NCI-H748 (cell line): ENCODE data around the gene TET2.

Experiments
- DNase-seq: peaks from one replicate; lab custom pipeline; 2025; ENCODE audit not compliant: unreplicated experiment; lab: John Stamatoyannopoulos, UW

The TET2 gene

DNA sequence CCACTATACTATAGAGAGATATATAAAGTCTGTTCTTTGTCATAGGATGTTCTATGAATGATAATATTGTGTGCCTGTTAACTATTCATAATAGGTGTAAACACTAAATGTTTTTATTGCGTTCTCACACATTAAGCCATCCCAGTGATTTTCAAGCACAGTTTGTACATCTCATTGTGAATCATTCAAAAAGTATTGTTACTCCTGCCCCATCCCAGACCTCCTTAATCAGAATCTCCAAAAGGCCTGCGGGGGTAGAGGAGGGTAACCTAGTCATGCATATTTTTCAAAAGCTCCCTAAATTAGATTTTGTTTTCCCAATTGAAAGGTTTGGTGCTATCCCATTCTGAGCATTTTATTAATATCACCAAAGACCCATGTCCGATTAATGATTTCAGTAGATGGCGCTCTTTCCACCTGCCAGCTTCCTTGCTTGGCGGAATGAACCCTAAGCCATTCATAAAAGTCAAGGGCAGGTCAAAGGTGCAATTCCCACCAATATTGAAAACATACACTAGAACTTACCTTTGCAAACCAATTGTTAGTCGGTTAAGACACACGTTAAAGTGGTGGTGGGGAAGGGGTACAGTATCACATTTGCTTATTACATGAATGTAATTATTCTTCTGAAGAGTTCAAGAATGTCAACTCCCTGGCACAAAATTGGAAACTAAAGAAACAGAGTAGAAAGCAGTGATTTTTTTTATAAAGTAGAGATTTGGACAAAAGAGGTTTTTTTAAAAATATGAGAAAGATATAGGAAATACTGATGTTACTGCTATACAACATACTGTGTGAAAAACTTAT, 5.8 kb upstream of the TET2 start:
- peak; percentile 20 for DNase-seq

GRCh38 chr4:105145156-105145902, 1.3 kb upstream of the TET2 start:
- DNase-seq = no peak

GRCh38 chr4:105145903-105146275, 787 bp upstream of the TET2 start:
- peak; percentile 48 for DNase-seq

DNA sequence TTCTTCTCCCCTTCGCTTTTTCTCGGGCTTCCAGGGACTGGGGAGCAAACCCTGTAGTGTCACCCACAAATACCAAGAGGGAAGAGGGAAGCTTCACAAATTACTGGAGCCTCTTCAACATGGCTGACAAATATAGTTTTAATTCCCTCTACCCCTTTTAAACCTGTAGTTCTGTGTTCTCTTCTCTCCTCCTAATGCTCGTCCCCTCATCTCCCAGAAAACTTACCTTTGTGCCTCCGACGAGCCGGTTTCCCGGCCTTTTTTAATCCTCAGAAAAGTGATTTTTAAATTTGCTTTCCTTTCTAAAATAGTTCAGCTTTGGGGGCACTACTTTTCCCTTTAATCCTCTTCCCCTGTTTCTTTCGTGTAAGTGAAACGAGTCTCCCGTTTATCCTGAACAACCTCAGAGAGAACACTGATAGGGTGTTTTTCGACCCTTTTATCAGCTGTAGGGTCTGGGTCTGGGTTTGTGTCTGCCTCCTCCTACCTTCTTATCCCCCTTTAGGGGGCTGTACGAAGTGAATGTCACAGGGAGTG, 408 bp downstream of the TET2 start:
- DNase-seq = no peak

DNA sequence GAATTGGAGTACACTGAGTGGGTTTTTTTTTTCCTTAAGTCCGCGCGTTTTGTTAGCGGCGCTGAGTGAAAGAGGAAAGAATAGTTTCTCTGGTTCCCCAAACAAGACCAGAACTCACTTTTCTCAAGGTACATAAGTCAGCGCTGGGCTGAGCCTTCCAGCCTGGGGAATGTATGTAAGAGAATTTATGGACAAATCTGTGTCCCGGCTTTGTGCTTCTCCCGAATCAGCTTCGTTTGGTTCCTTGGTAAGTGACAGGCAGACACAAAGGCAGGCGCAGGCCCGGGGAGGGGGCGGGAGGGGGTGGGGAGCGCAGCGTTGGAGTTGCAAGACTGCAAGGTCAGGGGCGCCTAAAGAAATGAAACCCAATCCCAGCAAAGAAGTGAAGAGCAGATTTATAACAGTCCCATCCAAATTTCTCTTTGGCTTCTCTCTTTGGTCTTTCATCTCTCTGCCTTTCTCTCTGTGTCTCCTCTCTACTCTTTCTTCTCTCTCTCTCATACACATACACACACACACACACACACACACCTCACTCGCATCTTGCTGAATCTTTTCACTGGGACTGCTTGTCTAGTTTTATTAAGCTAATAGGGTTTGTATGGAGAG, 981 bp downstream of the TET2 start:
- DNase-seq = peak; percentile 68

- DNase-seq = no peak
These were observed 1.7 kb downstream of the TET2 start for GRCh38 chr4:105148356-105148755.

DNA sequence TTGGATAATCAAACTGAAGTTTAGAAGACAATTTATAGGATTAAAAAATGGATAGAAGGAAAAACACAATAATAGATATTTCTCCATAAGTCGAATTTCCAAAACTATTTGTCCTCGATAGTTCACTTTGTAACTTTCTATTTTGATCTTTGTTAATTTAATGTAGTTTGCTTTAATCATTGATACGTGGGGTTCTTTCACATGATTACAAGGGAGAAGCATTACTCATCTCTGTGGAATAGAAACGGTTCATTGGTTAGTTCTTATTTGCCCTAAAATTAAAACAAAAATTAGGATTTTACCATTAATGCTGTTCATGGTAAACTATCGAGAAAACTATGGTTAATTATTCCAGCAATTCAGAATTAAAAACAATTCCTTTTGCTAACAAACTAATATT, 2.1 kb downstream of the TET2 start:
- no peak for DNase-seq

DNA sequence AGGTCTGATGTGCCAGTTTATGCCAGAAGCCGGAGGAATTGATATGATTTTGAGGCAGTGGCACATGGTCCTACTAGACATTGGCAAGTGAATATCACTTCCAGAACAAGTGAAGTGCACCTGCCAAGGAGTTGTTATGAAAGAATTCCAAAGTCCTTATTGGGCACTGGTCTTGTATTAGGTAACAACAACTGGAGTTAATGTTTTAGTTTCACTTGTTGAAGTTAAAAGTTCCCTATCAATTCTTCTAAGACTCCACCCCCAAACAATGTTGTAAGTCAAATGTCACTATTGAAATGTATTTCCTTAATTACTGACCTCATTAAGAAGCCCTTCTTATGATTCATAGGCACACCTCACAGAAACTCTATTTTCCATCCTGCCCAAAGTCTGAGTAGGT, 3.1 kb downstream of the TET2 start:
- no peak for DNase-seq

DNA sequence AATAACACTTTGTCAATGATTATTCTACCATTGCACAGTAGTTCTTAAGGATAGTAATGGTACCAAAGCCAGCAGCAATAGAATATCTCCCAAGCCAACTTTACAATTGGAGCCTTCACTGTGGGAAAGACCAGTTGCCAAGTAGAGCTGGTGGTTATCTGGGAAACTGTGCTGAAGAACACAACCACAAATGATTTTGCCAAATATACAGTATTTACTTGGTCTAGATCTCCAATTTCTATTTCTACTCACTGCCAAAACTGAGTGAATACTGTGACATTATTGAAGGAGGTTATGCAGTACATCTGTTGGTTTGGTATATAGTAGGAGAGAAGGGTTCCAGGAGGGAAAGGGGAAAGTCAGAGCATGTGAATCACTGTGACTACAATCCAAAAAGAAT, 3.8 kb downstream of the TET2 start:
- DNase-seq = no peak

DNA sequence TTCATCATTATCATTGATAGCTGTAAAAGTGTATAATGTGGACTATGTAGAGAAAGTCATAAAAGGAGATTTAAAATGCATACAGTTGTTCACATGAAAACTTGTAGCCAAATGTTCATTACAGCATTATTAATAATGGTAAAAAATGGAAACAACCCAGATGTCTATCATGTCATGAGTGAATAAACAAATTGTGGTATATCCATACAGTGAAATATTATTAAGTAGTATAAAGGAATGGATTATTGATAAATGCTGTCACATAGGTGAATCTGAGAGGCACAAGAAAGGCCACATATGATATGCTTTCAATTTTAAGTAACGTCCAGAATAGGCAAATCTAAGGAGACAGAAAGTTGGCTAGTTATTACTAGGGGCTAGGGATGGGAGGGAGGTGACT, 7.1 kb downstream of the TET2 start:
- DNase-seq = no peak

GRCh38 chr4:105154576-105154975, 7.9 kb downstream of the TET2 start:
- no peak for DNase-seq

DNA sequence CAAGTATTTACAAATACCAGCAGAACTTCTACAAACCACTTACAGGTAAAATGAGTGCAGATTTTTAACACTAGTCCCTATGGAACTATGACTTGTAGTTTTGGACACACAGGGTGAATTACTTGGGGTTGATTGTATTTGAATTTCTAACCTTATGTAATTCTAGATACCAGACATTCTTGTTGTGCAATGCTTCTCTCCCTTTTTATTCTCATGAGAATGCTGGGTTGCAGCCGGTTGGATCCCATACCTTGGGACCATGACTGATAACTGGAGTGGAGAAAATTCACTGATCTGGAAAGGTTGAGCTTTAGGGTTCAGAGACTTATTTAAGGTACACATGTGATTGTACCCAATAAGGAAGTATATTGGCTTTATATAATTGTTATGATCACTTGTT, 8.8 kb downstream of the TET2 start:
- no peak for DNase-seq

DNA sequence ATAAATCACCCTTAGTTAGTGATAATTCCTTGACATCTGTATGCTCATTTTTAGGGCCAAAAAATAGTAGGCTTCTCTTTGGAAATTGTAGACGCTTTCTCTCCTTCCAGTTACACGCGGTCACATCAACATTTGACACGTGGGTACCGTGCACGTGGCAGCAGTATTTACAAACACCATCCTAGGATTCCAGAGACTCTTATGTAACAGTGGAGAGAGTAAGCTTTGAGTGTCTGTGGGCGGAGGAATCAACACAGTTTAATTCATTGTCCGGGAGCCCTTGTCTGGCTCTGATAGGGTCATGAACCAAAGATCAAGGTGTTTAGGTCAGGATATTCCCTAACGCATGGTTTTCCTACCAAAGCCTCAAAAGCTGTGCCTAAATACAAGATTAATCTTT, 12.2 kb downstream of the TET2 start:
- DNase-seq = no peak

DNA sequence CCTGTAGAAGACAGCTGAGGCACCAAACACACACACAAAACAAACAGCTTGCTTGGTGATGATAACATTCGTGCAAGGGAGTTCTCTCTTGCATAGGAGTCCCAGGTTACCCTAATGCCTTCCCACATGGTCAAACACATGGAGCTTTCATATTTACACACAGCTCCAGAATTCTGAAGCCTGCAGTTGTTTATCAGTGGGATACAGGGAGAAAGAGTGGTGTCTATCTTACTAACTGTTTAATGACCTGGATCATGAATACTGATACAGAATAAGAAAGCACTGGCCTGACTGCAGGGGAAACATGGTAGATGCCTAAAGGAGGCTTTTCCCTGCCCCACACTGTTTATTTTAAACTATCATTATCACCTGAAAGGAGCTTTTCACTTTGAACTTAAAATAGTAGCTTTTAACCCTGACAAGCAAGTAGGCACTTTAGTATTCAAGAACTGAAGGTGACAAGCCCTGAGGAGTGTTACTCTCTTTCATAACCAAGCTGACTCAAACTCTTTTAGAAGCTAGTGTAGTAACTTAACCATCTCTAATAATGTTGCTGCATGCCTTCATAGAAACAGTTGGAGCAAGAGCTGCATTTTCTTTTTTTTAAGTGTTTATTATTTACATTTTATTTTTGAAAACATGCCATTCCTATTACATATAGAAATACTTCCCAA, 15.6 kb downstream of the TET2 start:
- no peak for DNase-seq

- DNase-seq = no peak
These were observed 17.9 kb downstream of the TET2 start for GRCh38 chr4:105164548-105164947.

GRCh38 chr4:105166066-105166465, 19.4 kb downstream of the TET2 start:
- DNase-seq = no peak

- no peak for DNase-seq
These were observed 24.0 kb downstream of the TET2 start for GRCh38 chr4:105170711-105171110.

- no peak for DNase-seq
These were observed 25.2 kb downstream of the TET2 start for GRCh38 chr4:105171912-105172311.

DNA sequence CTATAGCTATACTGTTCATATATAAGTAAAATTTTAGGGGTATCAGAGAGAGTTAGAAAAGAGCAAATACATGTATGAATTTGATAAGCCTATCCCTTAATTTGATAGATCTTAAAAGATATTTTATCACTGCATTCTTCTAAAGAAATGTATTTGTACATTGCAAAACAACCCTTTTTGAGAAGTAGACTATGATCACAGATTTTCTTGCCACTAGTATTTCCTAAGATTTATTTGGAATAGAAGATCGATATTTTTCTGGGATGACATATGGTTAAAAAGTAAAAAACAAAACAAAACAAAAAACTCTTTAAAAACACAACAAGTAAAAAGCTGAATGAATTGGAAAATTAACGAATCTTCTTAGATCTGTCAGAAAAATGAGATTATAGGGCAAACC, 27.4 kb downstream of the TET2 start:
- DNase-seq = no peak

DNA sequence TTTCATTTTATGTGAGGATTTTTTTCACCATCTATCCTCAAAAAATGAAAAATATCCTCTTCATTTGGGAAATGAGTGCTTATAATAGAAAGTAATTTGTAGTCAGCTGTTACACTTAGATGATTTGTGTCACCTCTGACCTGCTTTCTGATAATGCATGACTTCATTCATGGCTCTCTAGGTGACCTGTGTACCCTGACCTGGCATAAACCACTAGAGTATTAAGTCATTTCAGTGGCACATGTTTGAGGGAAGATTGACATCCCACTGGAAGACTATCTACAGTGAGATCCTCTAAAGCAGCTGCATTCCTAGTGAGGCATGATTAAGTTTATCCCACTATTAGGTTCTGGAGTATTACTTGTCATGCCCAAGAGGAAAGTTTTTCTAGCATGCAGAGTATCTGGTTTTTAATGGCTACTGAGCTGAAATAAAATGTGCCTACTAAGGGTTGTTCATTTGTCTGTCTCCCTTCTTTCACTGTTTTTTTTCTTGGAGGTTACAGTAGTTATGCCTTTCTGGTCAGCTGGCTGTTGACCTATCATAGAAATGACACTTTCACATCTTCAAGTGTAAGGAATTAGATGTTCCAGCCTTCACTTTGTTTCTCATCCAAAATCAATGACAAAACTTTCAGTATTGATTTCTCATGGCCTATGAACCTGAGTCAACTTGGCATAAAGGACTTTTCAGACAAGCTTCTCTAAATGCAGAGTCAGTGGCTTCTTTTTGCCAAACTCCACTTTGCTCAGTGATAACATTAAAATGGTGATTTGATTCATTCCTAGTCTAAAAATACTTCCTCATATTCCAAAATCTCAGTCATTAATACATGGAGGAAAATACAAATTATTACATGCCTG, 33.1 kb downstream of the TET2 start:
- no peak for DNase-seq
